T-helper 22 cell (primary cell): Measurements from ENCODE around the gene YAF2.
A peak's percentile ranks its signal among the peaks of the same experiment; 100 is the strongest.

Experiments used
- DNase-seq: peaks from one replicate; pipeline ENCODE4 v3.0.0-alpha.2; 2020; ENCODE audit warnings: low read depth

Gene YAF2

GRCh38 chr12:42238240-42239140 is at the start of gene YAF2:
Gene YAF2 (minus strand): TSS chr12:42238248. CDS start chr12:42238180, 68 bp downstream.
- peak; percentile 84 for DNase-seq

- no peak for DNase-seq
These were observed 48.7 kb upstream of the YAF2 start for GRCh38 chr12:42286741-42287140.

- DNase-seq = no peak
These were observed 47.4 kb upstream of the YAF2 start for GRCh38 chr12:42285431-42285830.

- DNase-seq = no peak
These were observed 46.8 kb upstream of the YAF2 start for GRCh38 chr12:42284876-42285275.

GRCh38 chr12:42284157-42284556 is 46.1 kb upstream of the YAF2 start:
- DNase-seq = no peak

- no peak for DNase-seq
These were observed 45.7 kb upstream of the YAF2 start for GRCh38 chr12:42283739-42284138.

GRCh38 chr12:42282294-42282693 is 44.2 kb upstream of the YAF2 start:
- DNase-seq = no peak

- DNase-seq = no peak
These were observed 43.8 kb upstream of the YAF2 start for GRCh38 chr12:42281844-42282243.

- no peak for DNase-seq
These were observed 43.2 kb upstream of the YAF2 start for GRCh38 chr12:42281278-42281677.

GRCh38 chr12:42278128-42278510 is 40.1 kb upstream of the YAF2 start:
- DNase-seq = no peak

GRCh38 chr12:42277396-42278127 is 39.5 kb upstream of the YAF2 start:
- DNase-seq = no peak

- no peak for DNase-seq
These were observed 37.5 kb upstream of the YAF2 start for GRCh38 chr12:42275499-42275898.

GRCh38 chr12:42273706-42274105 is 35.7 kb upstream of the YAF2 start:
- no peak for DNase-seq

- DNase-seq = no peak
These were observed 32.5 kb upstream of the YAF2 start for GRCh38 chr12:42270596-42270995.

GRCh38 chr12:42267413-42268190 is 29.6 kb upstream of the YAF2 start:
- DNase-seq = no peak

- DNase-seq = no peak
These were observed 28.7 kb upstream of the YAF2 start for GRCh38 chr12:42266579-42267230.

GRCh38 chr12:42262271-42262670 is 24.2 kb upstream of the YAF2 start:
- DNase-seq = no peak

GRCh38 chr12:42261708-42262107 is 23.7 kb upstream of the YAF2 start:
- DNase-seq = no peak

GRCh38 chr12:42260518-42260917 is 22.5 kb upstream of the YAF2 start:
- no peak for DNase-seq

GRCh38 chr12:42259699-42260098 is 21.7 kb upstream of the YAF2 start:
- no peak for DNase-seq

- no peak for DNase-seq
These were observed 17.8 kb upstream of the YAF2 start for GRCh38 chr12:42255866-42256261.
